Testis (tissue), 3 donors: Measurements from ENCODE around the gene NUP160. TPM values are rescaled to one million over a fixed set of nuclear protein-coding genes. Genes with fewer than 3 reads are reported as not detected.

Source experiments
- DNase-seq: peaks from one replicate; pipeline ENCODE4 v3.0.0-alpha.2; 2019
- H3K27ac ChIP-seq, 2 donors: fragments of 200-600 bp; sonication (generic); one replicate each; pipeline ENCODE4 v1.5.1; 2019
- H3K27me3 ChIP-seq: fragments of 200-600 bp; sonication (generic); one replicate; pipeline ENCODE4 v1.5.1; 2019
- H3K36me3 ChIP-seq: fragments of 200-600 bp; sonication (generic); one replicate; pipeline ENCODE4 v1.5.1; 2017; ENCODE audit warnings: low read depth; ENCODE audit errors: missing control alignments
- H3K4me1 ChIP-seq: fragments of 200-600 bp; sonication (generic); one replicate; pipeline ENCODE4 v1.5.1; 2019
- H3K4me3 ChIP-seq, 2 donors: fragments of 200-600 bp; sonication (generic); one replicate each; pipeline ENCODE4 v1.5.1; 2017 to 2019
- H3K9me3 ChIP-seq: fragments of 200-600 bp; sonication (generic); one replicate; pipeline ENCODE4 v1.5.1; 2017
- CTCF ChIP-seq, 3 experiments: fragments of 450-650 bp in 2 of 3; fragments of 200-600 bp in 1 of 3; sonication (generic) in 1 of 3; IDR thresholded peaks; one replicate each; pipeline ENCODE4 v1.5.1; 2016 to 2019; ENCODE audit warnings: antibody characterized with exemption in 3 of 3, mild to moderate bottlenecking in 2 of 3, moderate library complexity in 1 of 3
- POLR2A ChIP-seq: fragments of 450-650 bp; IDR thresholded peaks from one replicate; pipeline ENCODE4 v1.6.1; 2017; ENCODE audit warnings: antibody characterized with exemption, mild to moderate bottlenecking, moderate library complexity
- WGBS, 2 donors: methylation state at CpG; one replicate each; pipeline ENCODE4 v1.1.5; 2018; 5-methylcytosine and 5-hydroxymethylcytosine counted together
- intact Hi-C: fragments of 100-400 bp; cut with DNase I; formaldehyde crosslinking; loops from one replicate; pipeline ENCODE4 v1.15.1; 2023; ENCODE audit warnings: low total_unique reads
- polyA plus RNA-seq: library from polyadenylated mRNA; stranded (reverse); fragments of 350-450 nt; fragmentation: Illumina TruSeq; extraction: RNeasy Lipid Tissue Mini Kit (QIAGEN cat#74804); gene quantifications from one replicate; pipeline ENCODE4 v1.2.3, GENCODE V29; 2014; ENCODE audit warnings: low read depth, low replicate concordance; ENCODE audit not compliant: insufficient read depth
- total RNA-seq, 2 donors: library from RNA; depleted of rRNA; stranded (reverse); fragments of >200 nt; gene quantifications; one replicate each; pipeline ENCODE4 v1.2.3, GENCODE V29; 2016

Gene NUP160
- total and polyA plus RNA-seq, 3 donors from 2014 or later = 28.4 to 50.6 (median 46.1) TPM

- no peak overlapping the region for H3K27ac ChIP-seq
- TF ChIP-seq POLR2A = no peak
- TF ChIP-seq CTCF (IDR thresholded peaks at IDR 0.05) = no peak
- no peak overlapping the region for H3K4me3 ChIP-seq
- no peaks in the 10 kb centered on the region for H3K4me1 ChIP-seq
- H3K36me3 ChIP-seq = no peaks in the 10 kb centered on the region
- no peaks in the 10 kb centered on the region for H3K9me3 ChIP-seq
- 91 to 97% methylated on average over 4 of the region's 4 CpGs for WGBS, 2 donors
- DNase-seq = no peak
- intact Hi-C loops = no loop called here
- H3K27me3 ChIP-seq = no peaks in the 10 kb centered on the region
Measured at GRCh38 chr11:47861728-47862127, 13.6 kb upstream of the NUP160 start.

- no peaks in the 10 kb centered on the region for H3K27me3 ChIP-seq
- WGBS, 2 donors = 83% methylated on average over 6 of the region's 6 CpGs
- DNase-seq = no peak
- intact Hi-C loops = no loop called here
- H3K4me1 ChIP-seq = no peaks in the 10 kb centered on the region
- TF ChIP-seq CTCF (IDR thresholded peaks at IDR 0.05) (no peak), POLR2A (no peak)
- no peaks in the 10 kb centered on the region for H3K36me3 ChIP-seq
- H3K9me3 ChIP-seq = no peaks in the 10 kb centered on the region
- no peak overlapping the region for H3K4me3 ChIP-seq
- H3K27ac ChIP-seq = no peak overlapping the region
Measured at GRCh38 chr11:47860536-47860935, 12.4 kb upstream of the NUP160 start.

- Histone ChIP-seq H3K9me3 (no peaks in the 10 kb centered on the region), H3K4me3 (no peak overlapping the region), H3K27me3 (no peaks in the 10 kb centered on the region), H3K4me1 (no peaks in the 10 kb centered on the region), H3K27ac (no peak overlapping the region), H3K36me3 (no peaks in the 10 kb centered on the region)
- 51 to 54% methylated on average over 10 of the region's 10 CpGs for WGBS, 2 donors
- TF ChIP-seq CTCF (IDR thresholded peaks at IDR 0.05) (no peak), POLR2A (no peak)
- intact Hi-C loops = no loop called here
- DNase-seq = peak; percentile 20
Measured at GRCh38 chr11:47857892-47858543, 9.9 kb upstream of the NUP160 start.

GRCh38 chr11:47857485-47857884 lies 9.3 kb upstream of the NUP160 start:
- H3K4me3 ChIP-seq = no peak overlapping the region
- no peaks in the 10 kb centered on the region for H3K4me1 ChIP-seq
- no peaks in the 10 kb centered on the region for H3K27me3 ChIP-seq
- no peaks in the 10 kb centered on the region for H3K9me3 ChIP-seq
- DNase-seq = no peak
- TF ChIP-seq POLR2A (no peak), CTCF (IDR thresholded peaks at IDR 0.05) (no peak)
- H3K36me3 ChIP-seq = no peaks in the 10 kb centered on the region
- intact Hi-C loops = no loop called here
- 66 to 73% methylated on average over 2 of the region's 2 CpGs for WGBS, 2 donors
- no peak overlapping the region for H3K27ac ChIP-seq

GRCh38 chr11:47856186-47856585 lies 8.0 kb upstream of the NUP160 start:
- Histone ChIP-seq H3K4me1 (no peaks in the 10 kb centered on the region), H3K27ac (no peak overlapping the region), H3K36me3 (no peaks in the 10 kb centered on the region), H3K4me3 (no peak overlapping the region), H3K9me3 (no peaks in the 10 kb centered on the region), H3K27me3 (no peaks in the 10 kb centered on the region)
- no peak for DNase-seq
- intact Hi-C loops = no loop called here
- 46 to 49% methylated on average over 2 of the region's 2 CpGs for WGBS, 2 donors
- TF ChIP-seq CTCF (IDR thresholded peaks at IDR 0.05) (no peak), POLR2A (no peak)
